Measurements from ENCODE around the gene SLC8A1.

The SLC8A1 gene

DNA sequence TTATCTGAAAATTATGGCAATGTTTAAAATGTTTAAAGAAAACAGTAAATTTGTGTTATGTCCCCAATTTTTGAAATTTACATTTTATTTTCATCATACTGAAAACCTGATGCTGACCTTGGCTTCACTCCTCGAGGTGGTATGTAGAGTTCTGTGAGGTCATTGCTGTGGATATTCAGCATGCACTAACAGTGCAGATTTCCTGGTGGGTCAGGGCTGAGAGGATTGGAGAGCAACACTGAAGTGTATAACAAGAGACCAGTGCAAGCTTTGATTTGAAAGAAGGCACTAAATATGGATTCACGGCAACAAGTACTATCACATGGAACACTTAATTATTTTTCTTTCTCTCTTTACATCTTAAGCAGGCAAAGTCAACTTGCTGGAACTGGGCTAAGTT is 134.1 kb downstream of the SLC8A1 start:
- DNase-seq (ENCODE audit: low read depth) = no peak
- TF ChIP-seq CTCF (IDR thresholded peaks at IDR 0.05; ENCODE audit: insufficient read depth, low read depth, low read length, missing control alignments) = no peak
- H3K4me3 ChIP-seq (ENCODE audit: low read depth, low read length) = no peak overlapping the region

DNA sequence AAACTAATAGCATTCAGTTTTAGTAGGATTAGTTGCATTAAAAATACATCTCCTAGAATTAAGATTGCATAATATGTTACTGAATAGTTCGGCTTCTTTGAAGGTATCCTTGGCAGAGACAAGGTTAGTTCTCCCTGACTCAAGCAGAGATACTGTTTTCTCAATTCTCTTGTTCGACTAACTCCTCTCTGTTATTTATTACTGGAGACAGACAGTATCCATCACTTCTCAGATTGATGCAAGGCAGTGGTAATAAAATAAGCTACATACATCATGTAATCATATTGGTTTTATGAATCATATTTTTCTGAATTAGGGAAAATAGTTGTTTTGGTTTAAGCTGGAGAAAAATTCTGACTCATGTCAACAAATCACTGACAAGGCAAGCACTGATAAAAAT is 134.8 kb downstream of the SLC8A1 start:
- H3K4me3 ChIP-seq (ENCODE audit: low read depth, low read length) = no peak overlapping the region
- DNase-seq (ENCODE audit: low read depth) = no peak
- no peak for TF ChIP-seq CTCF (IDR thresholded peaks at IDR 0.05; ENCODE audit: insufficient read depth, low read depth, low read length, missing control alignments)

- no peak for DNase-seq (ENCODE audit: low read depth)
- no peak overlapping the region for H3K4me3 ChIP-seq (ENCODE audit: low read depth, low read length)
- no peak for TF ChIP-seq CTCF (IDR thresholded peaks at IDR 0.05; ENCODE audit: insufficient read depth, low read depth, low read length, missing control alignments)
Observed at GRCh38 chr2:40316620-40317019, 135.3 kb downstream of the SLC8A1 start.

DNA sequence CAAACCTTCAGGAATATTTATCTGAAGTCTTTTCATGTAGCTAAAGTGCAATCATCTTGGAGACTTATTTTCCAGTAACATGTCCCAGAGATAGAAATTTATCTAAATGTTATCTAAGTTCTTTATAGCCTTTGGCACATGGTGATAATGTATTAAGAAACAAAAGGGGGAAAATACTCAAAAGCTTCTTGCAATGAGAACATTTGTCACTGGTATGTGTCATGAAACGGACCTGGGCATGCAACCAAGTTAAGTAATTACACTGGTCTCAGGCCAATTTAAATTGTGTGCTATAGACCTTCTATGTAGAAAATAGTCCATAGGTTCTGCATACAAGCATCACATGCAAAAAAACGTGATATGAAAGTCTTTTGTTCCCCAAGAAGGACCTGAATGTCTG is 136.2 kb downstream of the SLC8A1 start:
- no peak for TF ChIP-seq CTCF (IDR thresholded peaks at IDR 0.05; ENCODE audit: insufficient read depth, low read depth, low read length, missing control alignments)
- H3K4me3 ChIP-seq (ENCODE audit: low read depth, low read length) = no peak overlapping the region
- no peak for DNase-seq (ENCODE audit: low read depth)

GRCh38 chr2:40311026-40311425 is 140.9 kb downstream of the SLC8A1 start:
- DNase-seq (ENCODE audit: low read depth) = no peak
- TF ChIP-seq CTCF (IDR thresholded peaks at IDR 0.05; ENCODE audit: insufficient read depth, low read depth, low read length, missing control alignments) = no peak
- H3K4me3 ChIP-seq (ENCODE audit: low read depth, low read length) = no peak overlapping the region

DNA sequence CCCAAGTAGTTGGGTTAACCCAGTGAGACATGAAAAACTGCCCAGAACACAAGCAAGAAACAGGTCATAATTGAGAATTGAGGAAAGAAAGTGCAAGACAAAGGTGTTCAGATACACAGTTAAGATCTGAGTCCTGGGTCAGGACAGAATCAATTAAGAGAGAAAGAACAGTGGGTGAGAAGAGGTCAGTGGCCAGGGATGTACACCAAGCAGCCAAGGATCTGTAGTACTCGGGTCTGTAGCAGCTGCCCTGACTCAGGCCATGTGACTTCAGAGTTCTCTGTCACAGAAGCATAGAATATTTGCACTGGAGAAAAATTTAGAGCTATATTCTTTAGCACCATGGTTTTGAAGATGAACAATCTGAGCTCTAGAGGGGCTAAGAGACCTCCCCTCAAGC is 141.6 kb downstream of the SLC8A1 start:
- DNase-seq (ENCODE audit: low read depth) = no peak
- no peak for TF ChIP-seq CTCF (IDR thresholded peaks at IDR 0.05; ENCODE audit: insufficient read depth, low read depth, low read length, missing control alignments)
- H3K4me3 ChIP-seq (ENCODE audit: low read depth, low read length) = no peak overlapping the region

- DNase-seq (ENCODE audit: low read depth) = no peak
- no peak overlapping the region for H3K4me3 ChIP-seq (ENCODE audit: low read depth, low read length)
- TF ChIP-seq CTCF (IDR thresholded peaks at IDR 0.05; ENCODE audit: insufficient read depth, low read depth, low read length, missing control alignments) = no peak
Observed at GRCh38 chr2:40304340-40304739, 147.6 kb downstream of the SLC8A1 start.
